ENCODE data around the gene AIRE. TPM values are rescaled to one million over a fixed set of nuclear protein-coding genes. Genes with fewer than 3 reads are reported as not detected.

AIRE gene
- total and polyA plus RNA-seq, 2 of the 13 experiments (the other 11 are each of a cell fraction or from before 2014, with no cell fraction given): not detected

GRCh38 chr21:44299458-44300261, 14.0 kb downstream of the AIRE start, which contains the start of gene PFKL (continued):
- TF ChIP-seq ARID5B (CRISPR knock-in tag; IDR thresholded peaks at IDR 0.05) (peak; percentile 54; the same call in 1 of the 2 replicates), MEIS1 (CRISPR knock-in tag; IDR thresholded peaks at IDR 0.05; ENCODE audit: borderline replicate concordance) (peak; percentile 73), ZNF710 (CRISPR knock-in tag; IDR thresholded peaks at IDR 0.05; ENCODE audit: borderline replicate concordance) (peak; percentile 25), GLI4 (CRISPR knock-in tag; IDR thresholded peaks at IDR 0.05; ENCODE audit: borderline replicate concordance) (peak; percentile 53; the same call in 1 of the 2 replicates), KAT7 (CRISPR knock-in tag; IDR thresholded peaks at IDR 0.05; ENCODE audit: borderline replicate concordance) (peak; percentile 90; the same call in 1 of the 2 replicates), ZFP36 (IDR thresholded peaks at IDR 0.05; ENCODE audit: borderline replicate concordance, low read depth, low read length, partially characterized antibody) (no peak), ZNF329 (CRISPR knock-in tag; IDR thresholded peaks at IDR 0.05; ENCODE audit: low read depth) (peak; percentile 57; the same call in 1 of the 2 replicates), JUND (CRISPR knock-in tag; IDR thresholded peaks at IDR 0.05) (0 out of 2 replicates have a peak, but pooled peaks have one; percentile 9), SP1 (IDR thresholded peaks at IDR 0.05) (no peak), SP1 (CRISPR knock-in tag; IDR thresholded peaks at IDR 0.05) (peak; percentile 11; the same call in 1 of the 2 replicates), ZNF264 (CRISPR knock-in tag; IDR thresholded peaks at IDR 0.05) (0 out of 2 replicates have a peak, but pooled peaks have one; percentile 40), NCOA1 (CRISPR knock-in tag; IDR thresholded peaks at IDR 0.05) (no peak), TARDBP (CRISPR knock-in tag; IDR thresholded peaks at IDR 0.05) (0 out of 2 replicates have a peak, but pooled peaks have one; percentile 36), SP2 (CRISPR knock-in tag; IDR thresholded peaks at IDR 0.05) (peak; percentile 18; the same call in 1 of the 2 replicates), GTF3A (CRISPR knock-in tag; conservative IDR thresholded peaks at IDR 0.05) (0 out of 2 replicates have a peak, but pooled peaks have one; percentile 39), RFXANK (CRISPR knock-in tag; IDR thresholded peaks at IDR 0.05) (0 out of 2 replicates have a peak, but pooled peaks have one; percentile 43)
- TF ChIP-seq, protein P1, sequence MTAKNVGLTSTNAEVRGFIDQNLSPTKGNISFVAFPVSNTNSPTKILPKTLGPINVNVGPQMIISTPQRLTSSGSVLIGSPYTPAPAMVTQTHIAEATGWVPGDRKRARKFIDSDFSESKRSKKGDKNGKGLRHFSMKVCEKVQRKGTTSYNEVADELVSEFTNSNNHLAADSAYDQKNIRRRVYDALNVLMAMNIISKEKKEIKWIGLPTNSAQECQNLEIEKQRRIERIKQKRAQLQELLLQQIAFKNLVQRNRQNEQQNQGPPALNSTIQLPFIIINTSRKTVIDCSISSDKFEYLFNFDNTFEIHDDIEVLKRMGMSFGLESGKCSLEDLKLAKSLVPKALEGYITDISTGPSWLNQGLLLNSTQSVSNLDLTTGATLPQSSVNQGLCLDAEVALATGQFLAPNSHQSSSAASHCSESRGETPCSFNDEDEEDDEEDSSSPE (CRISPR knock-in tag; IDR thresholded peaks at IDR 0.05): peak; percentile 64
- TF ChIP-seq, protein P2, sequence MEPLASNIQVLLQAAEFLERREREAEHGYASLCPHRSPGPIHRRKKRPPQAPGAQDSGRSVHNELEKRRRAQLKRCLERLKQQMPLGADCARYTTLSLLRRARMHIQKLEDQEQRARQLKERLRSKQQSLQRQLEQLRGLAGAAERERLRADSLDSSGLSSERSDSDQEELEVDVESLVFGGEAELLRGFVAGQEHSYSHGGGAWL (CRISPR knock-in tag; IDR thresholded peaks at IDR 0.05): peak; percentile 57
- TF ChIP-seq, protein P3, sequence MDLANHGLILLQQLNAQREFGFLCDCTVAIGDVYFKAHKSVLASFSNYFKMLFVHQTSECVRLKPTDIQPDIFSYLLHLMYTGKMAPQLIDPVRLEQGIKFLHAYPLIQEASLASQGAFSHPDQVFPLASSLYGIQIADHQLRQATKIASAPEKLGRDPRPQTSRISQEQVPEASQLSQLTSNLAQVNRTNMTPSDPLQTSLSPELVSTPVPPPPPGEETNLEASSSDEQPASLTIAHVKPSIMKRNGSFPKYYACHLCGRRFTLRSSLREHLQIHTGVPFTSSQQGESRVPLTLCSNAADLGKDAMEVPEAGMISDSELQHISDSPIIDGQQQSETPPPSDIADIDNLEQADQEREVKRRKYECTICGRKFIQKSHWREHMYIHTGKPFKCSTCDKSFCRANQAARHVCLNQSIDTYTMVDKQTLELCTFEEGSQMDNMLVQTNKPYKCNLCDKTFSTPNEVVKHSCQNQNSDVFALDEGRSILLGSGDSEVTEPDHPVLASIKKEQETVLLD (CRISPR knock-in tag; IDR thresholded peaks at IDR 0.05; ENCODE audit: low read depth): 0 out of 2 replicates have a peak, but pooled peaks have one; percentile 58

Data from HepG2 (cell line).